Astrocyte of the cerebellum (primary cell): Measurements from ENCODE around the gene FOXP2.
"Not testable (repeated sequence)": the region's sequence is repeated elsewhere in the genome, so short reads cannot be mapped to it uniquely, and the experiment has no call there.

Experiments
- DNase-seq: peaks from one replicate; pipeline ENCODE4 v3.0.0-alpha.2; 2011; ENCODE audit warnings: low read depth
- H3K4me3 ChIP-seq: 2 replicates; pipeline ENCODE4 v1.5.1; 2011; ENCODE audit warnings: mild to moderate bottlenecking, low read depth, low read length, moderate library complexity
- CTCF ChIP-seq: IDR thresholded peaks from 2 replicates; pipeline ENCODE4 v1.5.1; 2012; ENCODE audit warnings: low read length, low read depth, moderate library complexity, mild to moderate bottlenecking; ENCODE audit errors: missing control alignments
- in situ Hi-C: cut with HindIII; loops from 2 replicates; pipeline ENCODE4 v1.10.0; 2017; ENCODE audit warnings: low sequenced_read_pairs

The FOXP2 gene

DNA sequence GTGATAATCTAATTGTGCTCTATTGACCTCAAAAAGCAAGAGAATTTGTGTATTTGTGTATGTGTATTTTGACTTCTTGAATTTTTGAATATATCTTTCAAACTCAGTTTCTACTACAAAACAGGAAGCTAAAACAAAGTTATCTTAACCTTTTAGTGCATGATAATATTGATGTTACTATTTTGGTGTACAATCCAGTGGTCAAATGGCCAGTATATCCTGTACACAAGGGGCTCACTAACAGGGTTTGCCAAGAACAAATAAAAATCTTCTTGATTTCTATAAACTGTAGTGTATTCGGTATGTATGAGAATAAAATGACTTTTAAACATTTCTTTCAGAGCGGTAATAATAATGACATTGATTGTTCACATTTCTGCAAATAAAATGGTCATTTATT is 69.6 kb downstream of the FOXP2 start:
- no peak for TF ChIP-seq CTCF
- no peak overlapping the region for H3K4me3 ChIP-seq
- in situ Hi-C loops, result no loop called here
- DNase-seq, result no peak

DNA sequence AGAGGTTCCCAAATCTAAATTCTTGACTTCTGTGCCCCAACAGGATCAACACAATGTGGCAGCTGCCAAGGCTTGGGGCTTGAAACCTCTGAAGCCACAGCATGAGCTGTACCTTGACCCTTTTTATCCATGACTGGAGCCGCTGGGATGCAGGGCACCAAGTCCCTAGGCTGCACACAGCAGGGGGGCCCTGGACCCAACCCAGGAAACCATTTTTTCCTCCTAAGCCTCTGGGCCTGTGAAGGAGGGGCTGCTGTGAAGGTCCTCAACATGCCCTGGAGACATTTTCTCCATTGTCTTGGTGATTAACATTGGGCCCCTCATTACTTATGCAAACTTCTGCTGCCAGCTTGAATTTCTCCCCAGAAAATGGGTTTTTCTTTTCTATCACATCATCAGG is 72.6 kb downstream of the FOXP2 start:
- in situ Hi-C loops, result no loop called here
- no peak for TF ChIP-seq CTCF
- no peak overlapping the region for H3K4me3 ChIP-seq
- DNase-seq, result no peak

GRCh38 chr7:114488696-114489095 is 74.1 kb downstream of the FOXP2 start:
- in situ Hi-C loops, result no loop called here
- H3K4me3 ChIP-seq, result no peak overlapping the region
- TF ChIP-seq CTCF, result no peak
- no peak for DNase-seq

DNA sequence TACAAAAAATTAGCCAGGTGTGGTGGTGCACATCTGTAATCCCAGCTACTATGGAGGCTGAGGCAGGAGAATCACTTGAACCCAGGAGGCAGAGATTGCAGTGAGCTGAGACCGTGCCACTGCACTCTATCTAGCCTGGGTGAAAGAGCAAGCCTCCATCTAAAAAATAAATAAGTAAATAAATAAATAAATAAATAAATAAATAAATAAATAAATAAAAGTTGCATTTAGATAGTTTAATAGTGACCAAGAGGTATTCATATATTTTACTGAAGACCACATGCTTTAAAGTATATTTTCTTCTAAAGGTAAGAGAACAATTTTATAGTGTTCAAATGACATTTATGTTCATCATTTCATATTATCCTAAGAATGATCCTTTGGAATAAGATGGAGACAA is 82.9 kb downstream of the FOXP2 start:
- DNase-seq, H3K4me3 ChIP-seq, in situ Hi-C loops: not testable (repeated sequence)

GRCh38 chr7:114502454-114503254 is 88.0 kb downstream of the FOXP2 start:
- in situ Hi-C loops, result no loop called here
- H3K4me3 ChIP-seq, result no peak overlapping the region
- no peak for DNase-seq
- TF ChIP-seq CTCF, result no peak

DNA sequence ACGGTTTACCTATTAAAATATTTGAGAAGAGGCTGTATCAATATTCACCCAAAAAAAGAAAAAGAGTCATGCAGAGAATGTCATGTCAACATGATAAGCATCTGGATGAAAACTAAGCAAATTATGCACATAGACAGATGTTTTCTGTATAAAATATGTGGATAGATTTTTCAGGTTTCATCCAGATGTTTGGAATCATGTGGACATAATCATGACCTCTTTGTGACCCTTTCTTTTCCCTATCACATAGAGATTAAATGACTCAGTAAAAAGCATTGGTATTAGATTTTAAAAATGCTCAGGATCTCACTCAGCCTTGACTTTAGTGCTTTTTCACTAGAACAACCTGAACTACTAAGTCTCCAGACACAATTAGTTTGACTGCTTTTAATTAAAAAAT is 90.0 kb downstream of the FOXP2 start:
- DNase-seq, result no peak
- H3K4me3 ChIP-seq, result no peak overlapping the region
- TF ChIP-seq CTCF, result no peak

DNA sequence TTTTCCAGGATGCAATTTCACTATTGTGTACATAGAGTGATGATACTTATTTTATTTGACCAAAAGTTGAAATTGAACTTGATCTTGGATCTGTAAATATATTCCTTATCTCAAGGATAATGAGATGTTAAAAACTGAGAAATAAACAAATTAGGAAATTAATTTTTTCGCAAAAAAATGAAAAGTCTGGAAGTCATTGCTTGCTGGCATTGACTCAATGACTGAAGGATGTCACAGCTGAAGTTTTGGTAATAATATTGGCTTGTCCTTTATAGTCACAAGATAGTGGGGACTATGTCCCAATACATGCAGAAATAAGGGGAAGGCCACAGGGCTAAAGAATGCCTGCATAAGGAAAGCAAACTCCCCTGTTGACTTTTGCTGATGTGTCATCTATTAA is 92.8 kb downstream of the FOXP2 start:
- DNase-seq, result no peak
- no peak for TF ChIP-seq CTCF
- no peak overlapping the region for H3K4me3 ChIP-seq
- in situ Hi-C loops, result no loop called here

More for the DNA sequence above, 90.0 kb downstream of the FOXP2 start:
- in situ Hi-C loops, result no loop called here
